ENCODE measurements around the gene STARD3. TPM values are rescaled to one million over a fixed set of nuclear protein-coding genes. Genes with fewer than 3 reads are reported as not detected.
A peak's percentile ranks its signal among the peaks of the same experiment; 100 is the strongest.

Gene STARD3
- total and polyA plus RNA-seq, 2 of the 13 experiments (the other 11 are each of a cell fraction or from before 2014, with no cell fraction given): 34.6 to 100 TPM

- TF ChIP-seq ELK4 (CRISPR knock-in tag; IDR thresholded peaks at IDR 0.05; ENCODE audit: borderline replicate concordance) (no peak), SMARCE1 (IDR thresholded peaks at IDR 0.05; ENCODE audit: borderline replicate concordance) (no peak), ZNF879 (CRISPR knock-in tag; IDR thresholded peaks at IDR 0.05) (no peak), ZNF512 (CRISPR knock-in tag; IDR thresholded peaks at IDR 0.05) (no peak), WIZ (CRISPR knock-in tag; IDR thresholded peaks at IDR 0.05) (no peak), TBP (CRISPR knock-in tag; IDR thresholded peaks at IDR 0.05) (no peak), MIER3 (CRISPR knock-in tag; IDR thresholded peaks at IDR 0.05; ENCODE audit: borderline replicate concordance) (no peak), HNF1B (CRISPR knock-in tag; IDR thresholded peaks at IDR 0.05) (no peak), ZNF136 (CRISPR knock-in tag; IDR thresholded peaks at IDR 0.05; ENCODE audit: low read depth) (no peak), HDAC1 (CRISPR knock-in tag; IDR thresholded peaks at IDR 0.05) (no peak), RBM39 (IDR thresholded peaks at IDR 0.05; ENCODE audit: low read depth, low read length, poor library complexity, severe bottlenecking) (no peak), PLSCR1 (CRISPR knock-in tag; IDR thresholded peaks at IDR 0.05; ENCODE audit: borderline replicate concordance) (no peak), ZNF713 (CRISPR knock-in tag; IDR thresholded peaks at IDR 0.05) (no peak), GABPB1 (CRISPR knock-in tag; IDR thresholded peaks at IDR 0.05) (no peak), MIXL1 (CRISPR knock-in tag; IDR thresholded peaks at IDR 0.05) (no peak), ZBTB21 (CRISPR knock-in tag; IDR thresholded peaks at IDR 0.05) (no peak), ZNF34 (CRISPR knock-in tag; IDR thresholded peaks at IDR 0.05; ENCODE audit: borderline replicate concordance) (0 out of 2 replicates have a peak, but pooled peaks have one; percentile 60), ASH2L (IDR thresholded peaks at IDR 0.05; ENCODE audit: insufficient read length, low read depth, low read length) (no peak), KAT2B (IDR thresholded peaks at IDR 0.05; ENCODE audit: borderline replicate concordance, low read depth, low read length) (no peak), ZNF816 (CRISPR knock-in tag; IDR thresholded peaks at IDR 0.05; ENCODE audit: borderline replicate concordance) (no peak), ZNF44 (CRISPR knock-in tag; IDR thresholded peaks at IDR 0.05) (no peak), ZNF124 (CRISPR knock-in tag; IDR thresholded peaks at IDR 0.05) (no peak), ZNF644 (CRISPR knock-in tag; IDR thresholded peaks at IDR 0.05; ENCODE audit: low read depth) (no peak), MNT (IDR thresholded peaks at IDR 0.05) (no peak)
Observed at GRCh38 chr17:39699818-39700147, 62.8 kb downstream of the STARD3 start, which contains the start of gene ERBB2 (continued).

Data from HepG2 (cell line).